ENCODE data around the gene SH3D21.

SH3D21 gene

GRCh38 chr1:36330940-36331339, 24.8 kb downstream of the SH3D21 start:
- no peak for DNase-seq (ENCODE audit: low spot score)

GRCh38 chr1:36337830-36338229, 31.7 kb downstream of the SH3D21 start:
- no peak for DNase-seq (ENCODE audit: low spot score)

- no peak for DNase-seq (ENCODE audit: low spot score)
These were observed 33.0 kb downstream of the SH3D21 start for GRCh38 chr1:36339215-36339614.

- DNase-seq (ENCODE audit: low spot score): no peak
These were observed 33.4 kb downstream of the SH3D21 start for GRCh38 chr1:36339615-36340014.

- no peak for DNase-seq (ENCODE audit: low spot score)
These were observed 35.6 kb downstream of the SH3D21 start for GRCh38 chr1:36341626-36342320.

GRCh38 chr1:36342426-36343185, 36.4 kb downstream of the SH3D21 start:
- peak; percentile 44 for DNase-seq (ENCODE audit: low spot score)

GRCh38 chr1:36343651-36344394, 37.7 kb downstream of the SH3D21 start:
- DNase-seq (ENCODE audit: low spot score): no peak

- no peak for DNase-seq (ENCODE audit: low spot score)
These were observed 38.2 kb downstream of the SH3D21 start for GRCh38 chr1:36344395-36344680.

GRCh38 chr1:36345353-36345752, 39.2 kb downstream of the SH3D21 start:
- DNase-seq (ENCODE audit: low spot score): no peak

GRCh38 chr1:36346741-36347370, 40.7 kb downstream of the SH3D21 start:
- DNase-seq (ENCODE audit: low spot score): no peak

GRCh38 chr1:36349241-36349671, 43.1 kb downstream of the SH3D21 start:
- DNase-seq (ENCODE audit: low spot score): no peak

- DNase-seq (ENCODE audit: low spot score): no peak
These were observed 43.7 kb downstream of the SH3D21 start for GRCh38 chr1:36349839-36350238.

GRCh38 chr1:36350659-36351226, 44.6 kb downstream of the SH3D21 start:
- DNase-seq (ENCODE audit: low spot score): no peak

- DNase-seq (ENCODE audit: low spot score): no peak
These were observed 45.2 kb downstream of the SH3D21 start for GRCh38 chr1:36351227-36351977.

- no peak for DNase-seq (ENCODE audit: low spot score)
These were observed 46.1 kb downstream of the SH3D21 start for GRCh38 chr1:36352125-36352909.

GRCh38 chr1:36352910-36353878, 47.0 kb downstream of the SH3D21 start:
- no peak for DNase-seq (ENCODE audit: low spot score)

GRCh38 chr1:36354486-36354885, 48.3 kb downstream of the SH3D21 start:
- DNase-seq (ENCODE audit: low spot score): no peak

- DNase-seq (ENCODE audit: low spot score): no peak
These were observed 49.6 kb downstream of the SH3D21 start for GRCh38 chr1:36355811-36356210.

- DNase-seq (ENCODE audit: low spot score): no peak
These were observed 52.4 kb downstream of the SH3D21 start for GRCh38 chr1:36358514-36359084.
